GM20000 (cell line): ENCODE measurements around the gene ABCD3.

Experiments used
- DNase-seq: peaks from one replicate; pipeline ENCODE4 v3.0.0; 2012; ENCODE audit warnings: low spot score
- TF ChIP-seq, protein P1 (sequence below): IDR thresholded peaks from 2 replicates; pipeline ENCODE4 v1.5.1; 2012; ENCODE audit warnings: mild to moderate bottlenecking, control low read depth; ENCODE audit errors: extremely low read depth, missing control alignments

ABCD3 gene

DNA sequence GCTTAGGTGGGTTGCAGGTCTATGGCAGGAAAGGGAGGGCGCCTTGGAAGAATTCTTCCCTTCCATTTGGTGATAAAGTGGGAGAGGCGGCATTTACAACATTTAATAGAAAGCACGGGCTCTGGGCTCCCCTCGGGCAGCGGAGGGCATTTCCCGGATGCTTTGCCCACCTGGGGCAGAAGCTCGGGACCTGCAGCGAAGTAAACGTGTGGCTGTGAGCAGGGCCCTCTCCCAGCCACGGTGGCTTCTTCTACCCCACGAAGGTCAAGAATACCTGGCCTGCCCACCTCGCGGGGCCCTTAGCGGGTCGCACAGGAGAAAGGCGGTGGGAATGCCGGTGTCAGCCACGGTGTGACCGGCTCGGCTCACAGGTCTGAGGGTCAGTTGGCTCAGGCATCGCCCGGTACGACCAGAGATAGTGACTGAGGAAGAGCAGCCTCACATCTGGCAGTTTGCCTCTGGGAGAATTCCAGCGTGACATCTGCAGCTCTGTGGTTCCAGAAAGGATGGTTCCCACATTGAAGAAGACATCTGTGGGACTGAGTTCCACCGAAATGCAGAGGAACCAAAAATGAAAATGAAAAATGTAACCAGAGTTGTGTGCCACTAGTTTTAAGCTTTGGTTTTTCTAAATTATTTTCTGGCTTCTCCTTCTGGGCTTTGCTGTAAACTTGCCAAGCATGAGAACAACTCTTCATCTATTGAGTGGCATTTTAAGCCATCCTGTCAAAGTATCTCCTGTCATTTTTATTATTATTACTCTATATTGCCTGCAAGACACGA lies 124.1 kb downstream of the ABCD3 start:
- DNase-seq: peak; percentile 31
- TF ChIP-seq, protein P1, sequence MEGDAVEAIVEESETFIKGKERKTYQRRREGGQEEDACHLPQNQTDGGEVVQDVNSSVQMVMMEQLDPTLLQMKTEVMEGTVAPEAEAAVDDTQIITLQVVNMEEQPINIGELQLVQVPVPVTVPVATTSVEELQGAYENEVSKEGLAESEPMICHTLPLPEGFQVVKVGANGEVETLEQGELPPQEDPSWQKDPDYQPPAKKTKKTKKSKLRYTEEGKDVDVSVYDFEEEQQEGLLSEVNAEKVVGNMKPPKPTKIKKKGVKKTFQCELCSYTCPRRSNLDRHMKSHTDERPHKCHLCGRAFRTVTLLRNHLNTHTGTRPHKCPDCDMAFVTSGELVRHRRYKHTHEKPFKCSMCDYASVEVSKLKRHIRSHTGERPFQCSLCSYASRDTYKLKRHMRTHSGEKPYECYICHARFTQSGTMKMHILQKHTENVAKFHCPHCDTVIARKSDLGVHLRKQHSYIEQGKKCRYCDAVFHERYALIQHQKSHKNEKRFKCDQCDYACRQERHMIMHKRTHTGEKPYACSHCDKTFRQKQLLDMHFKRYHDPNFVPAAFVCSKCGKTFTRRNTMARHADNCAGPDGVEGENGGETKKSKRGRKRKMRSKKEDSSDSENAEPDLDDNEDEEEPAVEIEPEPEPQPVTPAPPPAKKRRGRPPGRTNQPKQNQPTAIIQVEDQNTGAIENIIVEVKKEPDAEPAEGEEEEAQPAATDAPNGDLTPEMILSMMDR: no peak

DNA sequence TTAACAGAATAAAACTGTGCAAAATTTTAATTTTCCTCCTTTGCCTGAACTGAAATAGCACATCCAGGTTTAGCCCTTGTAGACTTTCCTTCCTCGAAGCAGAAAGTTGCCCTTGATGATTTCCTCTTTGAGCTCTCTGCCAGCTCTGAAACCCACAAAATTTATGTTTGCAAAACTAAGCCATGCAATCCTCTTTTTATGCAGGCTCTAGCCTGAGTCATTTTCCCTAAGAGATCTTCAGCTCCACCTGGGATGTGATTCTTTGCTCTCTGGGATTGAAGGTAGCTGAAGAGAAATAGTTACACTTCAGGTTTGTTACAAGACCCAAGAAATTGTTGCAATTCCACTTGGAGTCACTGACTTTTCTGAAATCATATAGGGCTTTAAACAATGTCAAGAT lies 124.8 kb downstream of the ABCD3 start:
- TF ChIP-seq, protein P1: no peak
- DNase-seq: no peak

DNA sequence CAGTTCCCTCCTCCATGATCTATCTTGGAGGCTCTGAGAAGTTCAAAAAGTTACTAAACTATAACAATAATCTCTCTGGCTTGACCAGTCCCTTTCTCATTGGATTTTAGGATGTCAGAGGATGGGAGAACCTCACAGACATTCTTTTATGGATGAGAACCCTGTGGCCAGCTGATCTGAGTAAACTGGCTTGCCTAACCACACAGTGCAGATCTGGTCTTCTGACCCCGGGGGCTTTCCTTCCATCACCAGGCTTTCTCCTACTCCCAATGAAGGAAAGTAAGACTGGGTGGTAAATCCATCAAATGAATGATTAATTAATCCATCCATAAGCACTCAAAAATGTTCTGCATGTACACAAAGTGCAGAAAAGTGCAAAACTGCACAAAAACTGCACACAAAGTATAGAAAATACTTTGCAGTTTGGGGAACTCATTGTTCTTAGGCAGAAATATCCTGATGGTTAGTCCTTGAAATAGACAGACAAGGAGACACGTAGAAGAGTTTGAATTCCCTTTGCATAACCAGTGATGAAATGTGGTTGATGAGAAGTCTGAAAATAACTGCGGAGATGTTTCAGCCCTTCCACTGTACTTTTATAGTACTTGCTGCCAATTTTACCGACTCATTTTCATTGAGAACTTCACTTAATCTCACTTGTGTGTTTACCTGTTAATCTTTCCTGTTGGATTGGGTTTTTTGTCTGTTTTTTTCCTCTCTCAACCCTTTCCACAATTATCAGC lies 125.9 kb downstream of the ABCD3 start:
- no peak for DNase-seq
- TF ChIP-seq, protein P1: no peak

DNA sequence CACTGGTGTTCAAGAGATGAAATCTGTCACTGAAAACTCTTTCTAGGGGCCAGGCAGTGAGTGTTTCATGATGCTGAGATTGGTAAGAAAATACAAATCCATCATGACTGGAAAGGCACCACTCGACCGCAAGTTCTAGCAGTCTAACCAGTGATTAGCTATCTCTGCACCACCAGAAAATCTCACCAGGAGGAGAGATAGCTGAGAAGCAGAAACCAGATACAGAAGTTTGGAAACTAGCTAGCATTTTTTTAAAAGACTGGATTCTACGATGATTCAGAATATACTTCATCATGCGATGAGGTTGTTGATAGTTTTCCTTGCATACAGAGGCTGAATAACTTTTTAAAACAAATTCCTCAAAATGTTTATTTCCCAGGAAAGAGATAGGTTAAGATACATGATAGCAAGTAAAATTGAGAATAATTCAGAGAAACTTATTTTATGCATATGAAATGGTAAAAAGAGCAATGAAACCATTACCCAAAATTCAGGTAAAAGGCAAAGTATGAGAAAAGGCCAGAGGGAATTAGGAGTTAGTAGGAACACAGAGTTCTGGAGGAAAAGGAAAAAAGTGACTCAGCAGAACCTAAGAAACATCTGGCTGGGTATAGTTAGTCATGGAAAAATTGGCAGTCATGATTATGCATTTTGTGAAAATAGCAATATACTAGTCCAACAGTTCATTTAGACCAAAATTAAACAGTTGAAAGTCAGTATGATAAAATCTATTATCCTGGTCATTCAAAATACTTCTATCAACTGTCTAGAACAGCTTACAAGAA lies 126.7 kb downstream of the ABCD3 start:
- TF ChIP-seq, protein P1: no peak
- DNase-seq: no peak

DNA sequence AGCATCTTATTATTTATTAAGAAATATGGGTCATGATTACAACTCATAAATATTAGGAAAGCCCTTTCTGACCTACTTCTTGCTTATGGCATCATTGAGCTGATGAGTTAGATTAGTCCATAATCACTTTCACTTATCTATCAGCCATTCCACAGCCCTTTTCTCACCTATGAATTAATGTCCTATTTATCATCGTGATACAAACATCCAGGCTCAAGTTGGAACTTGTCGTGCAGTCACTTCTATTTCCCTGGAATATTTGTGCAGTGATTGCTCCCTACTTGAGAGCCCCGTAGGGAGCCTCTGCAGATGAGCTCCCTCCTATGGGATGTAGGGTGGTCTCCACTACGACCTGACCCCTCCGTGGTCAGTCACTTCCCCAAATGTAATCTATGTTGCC lies 131.5 kb downstream of the ABCD3 start:
- TF ChIP-seq, protein P1: no peak
- DNase-seq: no peak

DNA sequence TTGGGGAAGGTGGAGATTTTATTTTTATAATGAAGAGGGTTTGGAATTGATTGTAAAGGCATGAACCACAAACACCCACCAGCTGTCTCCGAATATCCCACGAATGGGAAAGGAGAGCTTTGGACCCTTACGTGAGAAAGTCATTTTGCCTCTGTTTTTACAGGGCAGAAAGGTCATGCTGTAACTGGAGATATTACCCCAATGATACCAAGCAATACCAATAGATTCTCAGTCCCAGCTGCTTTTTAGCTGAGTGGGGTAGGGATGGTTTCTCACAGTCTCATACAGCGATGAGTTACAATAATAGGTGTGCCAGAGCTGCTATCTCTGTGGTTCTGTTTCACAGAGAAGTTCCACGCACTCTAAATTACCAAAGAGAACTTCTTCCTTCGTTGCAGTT lies 132.2 kb downstream of the ABCD3 start:
- no peak for DNase-seq
- TF ChIP-seq, protein P1: no peak
